Astrocyte of the cerebellum (primary cell): ENCODE measurements around the gene ETHE1.
A peak's percentile ranks its signal among the peaks of the same experiment; 100 is the strongest.

Experiments
- DNase-seq: peaks from one replicate; pipeline ENCODE4 v3.0.0-alpha.2; 2011; ENCODE audit warnings: low read depth
- H3K4me3 ChIP-seq: 2 replicates; pipeline ENCODE4 v1.5.1; 2011; ENCODE audit warnings: mild to moderate bottlenecking, low read depth, low read length, moderate library complexity
- CTCF ChIP-seq: IDR thresholded peaks from 2 replicates; pipeline ENCODE4 v1.5.1; 2012; ENCODE audit warnings: low read length, low read depth, moderate library complexity, mild to moderate bottlenecking; ENCODE audit errors: missing control alignments
- in situ Hi-C: cut with HindIII; loops from 2 replicates; pipeline ENCODE4 v1.10.0; 2017; ENCODE audit warnings: low sequenced_read_pairs

The ETHE1 gene

DNA sequence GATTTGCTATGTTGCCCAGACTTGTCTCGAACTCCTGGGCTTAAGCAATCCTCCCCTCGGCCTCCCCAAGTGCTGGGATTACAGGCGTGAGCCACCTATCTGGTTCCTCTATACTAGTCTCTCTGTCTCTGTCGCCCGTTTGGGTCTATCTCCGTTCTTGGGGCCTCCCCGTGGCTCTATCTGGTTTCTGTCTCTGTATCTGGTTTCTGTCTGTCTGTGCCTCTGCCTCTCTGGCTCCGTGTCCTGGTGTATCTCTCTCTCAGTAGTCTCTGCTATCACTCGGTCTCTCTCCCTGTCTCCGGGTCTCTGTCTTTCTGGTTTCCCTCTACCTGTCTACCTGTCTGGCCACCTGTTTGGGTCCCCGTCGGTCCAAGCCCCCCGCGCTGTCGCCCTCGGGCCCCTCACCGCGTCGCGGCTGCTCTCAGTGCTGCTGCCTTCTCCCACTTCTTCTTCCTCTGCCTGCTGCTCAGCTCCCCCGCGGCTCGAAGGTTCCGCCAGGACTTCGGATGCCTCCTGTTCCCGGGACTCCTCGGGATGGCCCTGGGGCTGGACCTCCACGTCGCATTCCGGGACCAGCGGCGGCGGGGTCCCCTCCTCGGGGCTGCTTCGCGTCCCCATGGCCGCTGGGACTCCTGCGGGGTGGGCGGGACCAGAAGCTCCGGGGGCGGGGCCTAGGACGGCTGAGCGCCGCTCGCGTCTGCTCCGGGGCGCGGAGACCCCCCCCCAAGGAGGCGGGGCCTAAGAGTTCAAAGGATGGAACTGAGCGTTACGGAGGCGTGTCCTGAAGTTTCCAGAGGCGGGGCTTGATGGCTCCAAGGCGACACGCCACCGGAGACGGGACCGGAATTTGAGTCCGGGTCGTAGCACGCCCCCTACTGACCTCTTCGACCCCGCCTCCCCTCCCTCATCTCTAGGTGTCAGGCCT lies 23.2 kb downstream of the ETHE1 start:
- in situ Hi-C loops, result no loop called here
- peak; percentile 51 for DNase-seq
- peak overlapping the region; percentile 64 for H3K4me3 ChIP-seq
- no peak for TF ChIP-seq CTCF

GRCh38 chr19:43502419-43502976 lies 24.5 kb downstream of the ETHE1 start:
- DNase-seq, result no peak
- in situ Hi-C loops, result no loop called here
- no peak overlapping the region for H3K4me3 ChIP-seq
- no peak for TF ChIP-seq CTCF

GRCh38 chr19:43501661-43502418 lies 25.2 kb downstream of the ETHE1 start:
- no peak for DNase-seq
- H3K4me3 ChIP-seq, result peak overlapping the region; percentile 4
- TF ChIP-seq CTCF, result no peak
- in situ Hi-C loops, result no loop called here

DNA sequence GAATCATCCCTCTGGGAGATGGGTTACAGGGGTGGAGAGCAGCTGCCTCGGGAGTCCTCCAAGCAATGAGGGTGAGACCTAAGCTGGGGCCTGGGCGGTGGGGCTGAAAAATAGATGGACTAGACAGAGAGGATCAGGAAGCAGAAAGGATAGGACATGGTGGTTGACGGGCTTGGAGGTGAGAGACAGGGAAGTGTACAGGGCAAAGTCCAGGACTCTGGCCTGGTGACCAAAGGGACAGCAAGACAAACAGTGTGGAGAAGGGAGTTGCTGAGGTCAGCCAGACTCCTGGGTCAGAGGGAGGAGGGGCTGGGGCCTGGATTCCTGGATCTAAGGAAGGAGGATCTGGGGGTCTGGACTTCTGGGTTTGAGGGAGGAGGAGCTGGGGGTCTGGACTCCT lies 28.0 kb downstream of the ETHE1 start:
- no peak overlapping the region for H3K4me3 ChIP-seq
- DNase-seq, result no peak
- TF ChIP-seq CTCF, result no peak
- in situ Hi-C loops, result no loop called here

GRCh38 chr19:43498233-43498842 lies 28.7 kb downstream of the ETHE1 start:
- no peak overlapping the region for H3K4me3 ChIP-seq
- no peak for DNase-seq
- in situ Hi-C loops, result no loop called here
- no peak for TF ChIP-seq CTCF

GRCh38 chr19:43496960-43497359 lies 30.0 kb downstream of the ETHE1 start:
- TF ChIP-seq CTCF, result no peak
- DNase-seq, result no peak
- no peak overlapping the region for H3K4me3 ChIP-seq
- in situ Hi-C loops, result no loop called here
